ENCODE data around the gene PPP2R2B.

DNA sequence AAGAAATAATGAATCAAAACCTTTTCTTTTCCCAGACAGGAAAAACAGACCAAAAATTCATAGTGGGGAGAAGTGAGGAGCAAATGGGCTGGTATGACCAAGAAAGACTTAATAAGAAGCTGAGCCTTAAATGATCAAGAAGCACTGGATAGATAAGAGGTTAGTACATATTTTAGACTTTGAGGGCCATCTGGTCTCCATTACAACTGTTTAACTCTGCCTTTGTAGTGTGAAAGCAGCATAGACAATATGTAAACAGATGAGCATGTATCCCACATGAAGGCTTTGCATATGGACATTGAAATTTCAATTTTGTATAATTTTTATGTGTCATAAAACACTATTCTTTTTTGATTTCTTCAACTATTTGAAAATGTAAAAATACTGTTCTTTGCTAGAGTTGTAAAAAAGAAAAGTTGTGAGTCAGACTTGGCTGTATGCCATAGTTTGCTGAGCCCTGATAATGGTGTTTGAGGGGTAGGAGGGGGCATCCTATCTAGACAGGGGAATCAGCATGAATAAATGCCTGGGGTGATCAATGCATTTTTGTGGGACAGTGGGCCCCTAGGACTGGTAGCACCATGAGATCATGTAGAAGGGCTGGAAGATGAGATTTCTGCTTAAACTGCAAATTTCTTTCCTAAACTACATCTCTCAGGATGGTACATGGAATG is 270.8 kb downstream of the PPP2R2B start:
- TF ChIP-seq, protein P1, sequence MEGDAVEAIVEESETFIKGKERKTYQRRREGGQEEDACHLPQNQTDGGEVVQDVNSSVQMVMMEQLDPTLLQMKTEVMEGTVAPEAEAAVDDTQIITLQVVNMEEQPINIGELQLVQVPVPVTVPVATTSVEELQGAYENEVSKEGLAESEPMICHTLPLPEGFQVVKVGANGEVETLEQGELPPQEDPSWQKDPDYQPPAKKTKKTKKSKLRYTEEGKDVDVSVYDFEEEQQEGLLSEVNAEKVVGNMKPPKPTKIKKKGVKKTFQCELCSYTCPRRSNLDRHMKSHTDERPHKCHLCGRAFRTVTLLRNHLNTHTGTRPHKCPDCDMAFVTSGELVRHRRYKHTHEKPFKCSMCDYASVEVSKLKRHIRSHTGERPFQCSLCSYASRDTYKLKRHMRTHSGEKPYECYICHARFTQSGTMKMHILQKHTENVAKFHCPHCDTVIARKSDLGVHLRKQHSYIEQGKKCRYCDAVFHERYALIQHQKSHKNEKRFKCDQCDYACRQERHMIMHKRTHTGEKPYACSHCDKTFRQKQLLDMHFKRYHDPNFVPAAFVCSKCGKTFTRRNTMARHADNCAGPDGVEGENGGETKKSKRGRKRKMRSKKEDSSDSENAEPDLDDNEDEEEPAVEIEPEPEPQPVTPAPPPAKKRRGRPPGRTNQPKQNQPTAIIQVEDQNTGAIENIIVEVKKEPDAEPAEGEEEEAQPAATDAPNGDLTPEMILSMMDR (IDR thresholded peaks at IDR 0.05), result no peak
- TF ChIP-seq BHLHE40 (IDR thresholded peaks at IDR 0.05; ENCODE audit: low read depth, low read length), result no peak
